NB4 (cell line): ENCODE data around the gene VPS8.
"Not testable (repeated sequence)": the region's sequence is repeated elsewhere in the genome, so short reads cannot be mapped to it uniquely, and the experiment has no call there.

Source experiments
- POLR2A ChIP-seq: IDR thresholded peaks from 2 replicates; pipeline ENCODE4 v1.6.1; 2011; ENCODE audit warnings: mild to moderate bottlenecking; ENCODE audit not compliant: insufficient read length; ENCODE audit errors: extremely low read depth
- TF ChIP-seq, protein P1 (sequence below): IDR thresholded peaks from one replicate; pipeline ENCODE4 v1.5.1; 2012; ENCODE audit warnings: low read depth, low read length

GRCh38 chr3:184907031-184907430 is 95.1 kb downstream of the VPS8 start:
- TF ChIP-seq, protein P1, sequence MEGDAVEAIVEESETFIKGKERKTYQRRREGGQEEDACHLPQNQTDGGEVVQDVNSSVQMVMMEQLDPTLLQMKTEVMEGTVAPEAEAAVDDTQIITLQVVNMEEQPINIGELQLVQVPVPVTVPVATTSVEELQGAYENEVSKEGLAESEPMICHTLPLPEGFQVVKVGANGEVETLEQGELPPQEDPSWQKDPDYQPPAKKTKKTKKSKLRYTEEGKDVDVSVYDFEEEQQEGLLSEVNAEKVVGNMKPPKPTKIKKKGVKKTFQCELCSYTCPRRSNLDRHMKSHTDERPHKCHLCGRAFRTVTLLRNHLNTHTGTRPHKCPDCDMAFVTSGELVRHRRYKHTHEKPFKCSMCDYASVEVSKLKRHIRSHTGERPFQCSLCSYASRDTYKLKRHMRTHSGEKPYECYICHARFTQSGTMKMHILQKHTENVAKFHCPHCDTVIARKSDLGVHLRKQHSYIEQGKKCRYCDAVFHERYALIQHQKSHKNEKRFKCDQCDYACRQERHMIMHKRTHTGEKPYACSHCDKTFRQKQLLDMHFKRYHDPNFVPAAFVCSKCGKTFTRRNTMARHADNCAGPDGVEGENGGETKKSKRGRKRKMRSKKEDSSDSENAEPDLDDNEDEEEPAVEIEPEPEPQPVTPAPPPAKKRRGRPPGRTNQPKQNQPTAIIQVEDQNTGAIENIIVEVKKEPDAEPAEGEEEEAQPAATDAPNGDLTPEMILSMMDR: not testable (repeated sequence)
- TF ChIP-seq POLR2A: not testable (repeated sequence)
